HepG2 (cell line): Measurements from ENCODE around the gene ARHGEF10L. TPM values are rescaled to one million over a fixed set of nuclear protein-coding genes. Genes with fewer than 3 reads are reported as not detected.

Experiments
- ATAC-seq: fragments of 200-7000 bp; cut with Tn5 transposase; 3 replicates; pipeline ENCODE4 v1.9.1; 2020; ENCODE audit warnings: mild to moderate bottlenecking, moderate library complexity
- BruUV-seq: library from RNA; stranded (reverse); fragments of 400-500 nt; replicated peaks from 2 replicates; lab custom pipeline; 2021; lab: Mats Ljungman, UMichigan
- CTCF ChIA-PET: fragments of 300-600 bp; formaldehyde crosslinking; extraction: SDS; loops from one replicate; lab custom pipeline; 2021; ENCODE audit warnings: low total read pairs, inconsistent platforms, low intra/inter-chr PET ratio; lab: Yijun Ruan, JAX
- POLR2A ChIA-PET: fragments of 350-600 bp; sonication (Branson Sonifier 250); formaldehyde crosslinking; loops from one replicate; lab custom pipeline; 2020; ENCODE audit warnings: antibody characterized with exemption, inconsistent platforms; lab: Yijun Ruan, JAX
- DNase-seq: peaks from one replicate; pipeline ENCODE4 v3.0.0-alpha.2; 2015; ENCODE audit warnings: low spot score
- FAIRE-seq: peaks from 3 replicates; lab custom pipeline; 2011; peaks lifted over from hg19 to GRCh38; lab: Jason Lieb, UNC
- H2AFZ ChIP-seq: one replicate; pipeline ENCODE4 v1.6.1; 2011; ENCODE audit warnings: low read length, inconsistent platforms
- H3K27ac ChIP-seq: fragments of 300-600 bp; 3 replicates; pipeline ENCODE4 v1.8.0; 2011; ENCODE audit warnings: mixed run types, mild to moderate bottlenecking, mixed read lengths, low read length, inconsistent platforms; ENCODE audit not compliant: insufficient read depth; ENCODE audit errors: extremely low read length
- H3K27me3 ChIP-seq, 2 experiments: fragments of 200-600 bp in 1 of 2; 2 replicates in 1 of 2; 3 replicates in 1 of 2; pipeline versions ENCODE4 v1.6.0 to v1.8.0; 2011; ENCODE audit warnings: low read length in 2 of 2, mild to moderate bottlenecking in 2 of 2, moderate library complexity in 2 of 2, inconsistent platforms in 1 of 2; ENCODE audit not compliant: insufficient read depth in 2 of 2, control insufficient read depth in 1 of 2
- H3K36me3 ChIP-seq, 2 experiments: fragments of 200-600 bp in 1 of 2; replicated peaks in 1 of 2; 2 replicates in 1 of 2; 3 replicates in 1 of 2; pipeline versions ENCODE4 v1.5.1 to v1.8.0; 2011; ENCODE audit warnings: low read length in 2 of 2, inconsistent platforms in 1 of 2; ENCODE audit not compliant: insufficient read depth in 2 of 2, control insufficient read depth in 1 of 2
- H3K4me1 ChIP-seq: 2 replicates; pipeline ENCODE4 v1.5.1; 2012; ENCODE audit warnings: low read length, inconsistent platforms; ENCODE audit not compliant: insufficient read depth
- H3K4me2 ChIP-seq: 2 replicates; pipeline ENCODE4 v1.6.0; 2011; ENCODE audit warnings: low read depth, low read length, inconsistent platforms
- H3K4me3 ChIP-seq, 3 experiments: fragments of 200-600 bp in 1 of 3; sonication (generic), shearing (Covaris generic) in 1 of 3; replicated peaks in 1 of 3; 2 replicates each; pipeline ENCODE4 v1.5.1; 2011 to 2016; ENCODE audit warnings: low read length in 3 of 3, inconsistent platforms in 2 of 3, low read depth in 2 of 3, mild to moderate bottlenecking in 2 of 3, control low read depth in 1 of 3, mixed read lengths in 1 of 3; ENCODE audit not compliant: insufficient read depth in 1 of 3
- H3K79me2 ChIP-seq: one replicate; pipeline ENCODE4 v1.6.1; 2011; ENCODE audit warnings: low read length, inconsistent platforms; ENCODE audit not compliant: insufficient read depth
- H3K9ac ChIP-seq: 2 replicates; pipeline ENCODE4 v1.6.0; 2011; ENCODE audit warnings: mild to moderate bottlenecking, low read depth, low read length, inconsistent platforms; ENCODE audit not compliant: insufficient read depth
- H3K9me3 ChIP-seq: 2 replicates; pipeline ENCODE4 v1.5.1; 2012; ENCODE audit warnings: mild to moderate bottlenecking, low read length
- H4K20me1 ChIP-seq: 2 replicates; pipeline ENCODE4 v1.6.0; 2011; ENCODE audit warnings: inconsistent platforms, mild to moderate bottlenecking, low read length, moderate library complexity; ENCODE audit not compliant: insufficient read depth
- ATF2 ChIP-seq: sonication (generic); formaldehyde crosslinking; IDR thresholded peaks from 2 replicates; pipeline ENCODE4 v1.4.0; 2020; ENCODE audit warnings: missing genetic modification reagents
- ATF7-NPFF ChIP-seq: sonication (generic); formaldehyde crosslinking; IDR thresholded peaks from 2 replicates; pipeline ENCODE4 v1.8.1; 2023; ENCODE audit warnings: mild to moderate bottlenecking, low read depth, missing genetic modification reagents, moderate library complexity
- ATM ChIP-seq: fragments of 450-650 bp; IDR thresholded peaks from 2 replicates; pipeline ENCODE4 v1.7.1; 2017; ENCODE audit warnings: mild to moderate bottlenecking, borderline replicate concordance
- BATF2 ChIP-seq: sonication (generic); formaldehyde crosslinking; IDR thresholded peaks from 2 replicates; pipeline ENCODE4 v1.8.0; 2022; ENCODE audit warnings: mild to moderate bottlenecking, missing genetic modification reagents, moderate library complexity
- CSRNP2 ChIP-seq: sonication (generic); formaldehyde crosslinking; conservative IDR thresholded peaks from 2 replicates; pipeline ENCODE4 v1.8.0; 2022; ENCODE audit warnings: low read depth, missing genetic modification reagents
- MYC ChIP-seq: sonication (generic); formaldehyde crosslinking; IDR thresholded peaks from 2 replicates; pipeline ENCODE4 v1.9.0; 2021; ENCODE audit warnings: missing genetic modification reagents, borderline replicate concordance
- PRMT3 ChIP-seq: sonication (generic); formaldehyde crosslinking; IDR thresholded peaks from 2 replicates; pipeline ENCODE4 v1.8.1; 2022; ENCODE audit warnings: low read depth, mild to moderate bottlenecking, moderate library complexity, missing genetic modification reagents, borderline replicate concordance
- RNF219 ChIP-seq: sonication (generic); formaldehyde crosslinking; IDR thresholded peaks from 2 replicates; pipeline ENCODE4 v1.5.0; 2020; ENCODE audit warnings: mild to moderate bottlenecking, missing genetic modification reagents
- SMARCE1 ChIP-seq: fragments of 450-650 bp; IDR thresholded peaks from 2 replicates; pipeline ENCODE4 v1.6.1; 2017; ENCODE audit warnings: borderline replicate concordance
- TAF1 ChIP-seq: sonication (generic); formaldehyde crosslinking; IDR thresholded peaks from 2 replicates; pipeline ENCODE4 v1.4.0; 2020; ENCODE audit warnings: missing genetic modification reagents
- ZBTB49 ChIP-seq: sonication (generic); formaldehyde crosslinking; IDR thresholded peaks from 2 replicates; pipeline ENCODE4 v1.4.0; 2020; ENCODE audit warnings: missing genetic modification reagents, borderline replicate concordance
- ZNF10 ChIP-seq: sonication (generic); formaldehyde crosslinking; IDR thresholded peaks from 2 replicates; pipeline ENCODE4 v1.4.0; 2020; ENCODE audit warnings: mild to moderate bottlenecking, low read depth, missing genetic modification reagents, borderline replicate concordance
- ZNF335 ChIP-seq: sonication (generic); formaldehyde crosslinking; IDR thresholded peaks from 2 replicates; pipeline ENCODE4 v1.4.0; 2020; ENCODE audit warnings: missing genetic modification reagents
- ZNF546 ChIP-seq: sonication (generic); formaldehyde crosslinking; conservative IDR thresholded peaks from 2 replicates; pipeline ENCODE4 v1.8.1; 2023; ENCODE audit warnings: mild to moderate bottlenecking, missing genetic modification reagents
- ZNF556 ChIP-seq: sonication (generic); formaldehyde crosslinking; IDR thresholded peaks from 2 replicates; pipeline ENCODE4 v1.4.0; 2020; ENCODE audit warnings: mild to moderate bottlenecking, missing genetic modification reagents, borderline replicate concordance
- ZNF672 ChIP-seq: sonication (generic); formaldehyde crosslinking; IDR thresholded peaks from 2 replicates; pipeline ENCODE4 v1.8.1; 2022; ENCODE audit warnings: missing genetic modification reagents
- WGBS: methylation state at CpG from one replicate; pipeline ENCODE4 v1.1.6; 2017; ENCODE audit warnings: low lambda C conversion rate; 5-methylcytosine and 5-hydroxymethylcytosine counted together
- in situ Hi-C: cut with HindIII; loops from 2 replicates; pipeline ENCODE4 v1.10.0; 2017; ENCODE audit warnings: low pct_unique_long_range_greater_than_20kb; ENCODE audit not compliant: extremely low pct_ligation_motif_present
- intact Hi-C: fragments of 100-400 bp; cut with micrococcal nuclease; formaldehyde crosslinking; loops from one replicate; pipeline ENCODE4 v1.10.0; 2022; ENCODE audit not compliant: unreplicated experiment
- polyA plus RNA-seq, 8 experiments: library from polyadenylated mRNA; depleted of rRNA in 3 of 8; stranded (reverse) in 7 of 8; unstranded in 1 of 8; fragments of >200 nt; fragmentation: Illumina TruSeq in 4 of 8; extraction: Trizol in 4 of 8; gene quantifications; 2 replicates each; pipeline versions ENCODE4 v1.2.1 to v1.2.3, GENCODE V29; 2011 to 2016; ENCODE audit warnings: low read depth in 4 of 8, missing spikeins in 1 of 8, mixed read lengths in 1 of 8; ENCODE audit not compliant: insufficient read depth in 1 of 8
- total RNA-seq, 5 experiments: library from RNA; depleted of rRNA; stranded (reverse); fragments of >200 nt; fragmentation: Illumina TruSeq; extraction: Trizol; gene quantifications; 2 replicates each; pipeline ENCODE4 v1.2.3, GENCODE V29; 2016; ENCODE audit warnings: low read depth in 1 of 5

Gene ARHGEF10L
- total and polyA plus RNA-seq, 2 of the 13 experiments (the other 11 are each of a cell fraction or from before 2014, with no cell fraction given) = 46.5 to 78.3 TPM

GRCh38 chr1:17642943-17643342 lies 103.4 kb downstream of the ARHGEF10L start:
- ATAC-seq (no peak), DNase-seq (no peak), FAIRE-seq (no peak)
- POLR2A ChIA-PET = no interaction called here
- H3K4me1 ChIP-seq = no peaks in the 10 kb centered on the region
- 93% methylated on average over 3 of the region's 3 CpGs for WGBS
- no peaks in the 10 kb centered on the region for H3K79me2 ChIP-seq
- H3K27ac ChIP-seq = no peak overlapping the region
- H3K4me2 ChIP-seq = no peak overlapping the region
- H3K27me3 ChIP-seq = no peaks in the 10 kb centered on the region; a peak in 1 of 5 replicates
- H3K9me3 ChIP-seq = no peaks in the 10 kb centered on the region
- no TSS peak for BruUV-seq
- H3K9ac ChIP-seq = no peak overlapping the region
- in situ Hi-C loops (no loop called here), intact Hi-C loops (no loop called here)
- CTCF ChIA-PET = no interaction called here
- H3K4me3 ChIP-seq = no peak overlapping the region
- peaks cover 44 to 76% of the 10 kb centered on the region in 2 experiments for H3K36me3 ChIP-seq
- peaks cover 15% of the 10 kb centered on the region; the same call in 1 of the 2 replicates for H4K20me1 ChIP-seq
- H2AFZ ChIP-seq = no peak overlapping the region
- no peak for TF ChIP-seq ATF7-NPFF
- TF ChIP-seq ZNF546 = no peak
- no peak for TF ChIP-seq MYC (CRISPR knock-in tag)
- TF ChIP-seq ZNF335 (CRISPR knock-in tag) = no peak
- no peak for TF ChIP-seq TAF1 (CRISPR knock-in tag)
- TF ChIP-seq ATM = no peak
- no peak for TF ChIP-seq PRMT3 (CRISPR knock-in tag)
- no peak for TF ChIP-seq ATF2 (CRISPR knock-in tag)
- no peak for TF ChIP-seq SMARCE1
- no peak for TF ChIP-seq RNF219
- no peak for TF ChIP-seq ZBTB49
- TF ChIP-seq ZNF10 (CRISPR knock-in tag) = no peak
- no peak for TF ChIP-seq ZNF672 (CRISPR knock-in tag)
- no peak for TF ChIP-seq ZNF556 (CRISPR knock-in tag)
- TF ChIP-seq BATF2 (CRISPR knock-in tag) = no peak
- no peak for TF ChIP-seq CSRNP2 (CRISPR knock-in tag)
